ENCODE results near the gene CNOT1.

CNOT1 gene

GRCh38 chr16:58591083-58591482 is 38.5 kb downstream of the CNOT1 start (continued):
- no peak for TF ChIP-seq PATZ1 (CRISPR knock-in tag; IDR thresholded peaks at IDR 0.05; ENCODE audit: borderline replicate concordance)
- TF ChIP-seq, protein P1, sequence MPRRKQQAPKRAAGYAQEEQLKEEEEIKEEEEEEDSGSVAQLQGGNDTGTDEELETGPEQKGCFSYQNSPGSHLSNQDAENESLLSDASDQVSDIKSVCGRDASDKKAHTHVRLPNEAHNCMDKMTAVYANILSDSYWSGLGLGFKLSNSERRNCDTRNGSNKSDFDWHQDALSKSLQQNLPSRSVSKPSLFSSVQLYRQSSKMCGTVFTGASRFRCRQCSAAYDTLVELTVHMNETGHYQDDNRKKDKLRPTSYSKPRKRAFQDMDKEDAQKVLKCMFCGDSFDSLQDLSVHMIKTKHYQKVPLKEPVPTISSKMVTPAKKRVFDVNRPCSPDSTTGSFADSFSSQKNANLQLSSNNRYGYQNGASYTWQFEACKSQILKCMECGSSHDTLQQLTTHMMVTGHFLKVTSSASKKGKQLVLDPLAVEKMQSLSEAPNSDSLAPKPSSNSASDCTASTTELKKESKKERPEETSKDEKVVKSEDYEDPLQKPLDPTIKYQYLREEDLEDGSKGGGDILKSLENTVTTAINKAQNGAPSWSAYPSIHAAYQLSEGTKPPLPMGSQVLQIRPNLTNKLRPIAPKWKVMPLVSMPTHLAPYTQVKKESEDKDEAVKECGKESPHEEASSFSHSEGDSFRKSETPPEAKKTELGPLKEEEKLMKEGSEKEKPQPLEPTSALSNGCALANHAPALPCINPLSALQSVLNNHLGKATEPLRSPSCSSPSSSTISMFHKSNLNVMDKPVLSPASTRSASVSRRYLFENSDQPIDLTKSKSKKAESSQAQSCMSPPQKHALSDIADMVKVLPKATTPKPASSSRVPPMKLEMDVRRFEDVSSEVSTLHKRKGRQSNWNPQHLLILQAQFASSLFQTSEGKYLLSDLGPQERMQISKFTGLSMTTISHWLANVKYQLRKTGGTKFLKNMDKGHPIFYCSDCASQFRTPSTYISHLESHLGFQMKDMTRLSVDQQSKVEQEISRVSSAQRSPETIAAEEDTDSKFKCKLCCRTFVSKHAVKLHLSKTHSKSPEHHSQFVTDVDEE (CRISPR knock-in tag; IDR thresholded peaks at IDR 0.05) = no peak

GRCh38 chr16:58589326-58589905 is 40.2 kb downstream of the CNOT1 start:
- no peak for ATAC-seq
- no peak for TF ChIP-seq ZFP30 (CRISPR knock-in tag; IDR thresholded peaks at IDR 0.05)
- TF ChIP-seq CREB5 (CRISPR knock-in tag; IDR thresholded peaks at IDR 0.05; ENCODE audit: low read depth) = no peak

DNA sequence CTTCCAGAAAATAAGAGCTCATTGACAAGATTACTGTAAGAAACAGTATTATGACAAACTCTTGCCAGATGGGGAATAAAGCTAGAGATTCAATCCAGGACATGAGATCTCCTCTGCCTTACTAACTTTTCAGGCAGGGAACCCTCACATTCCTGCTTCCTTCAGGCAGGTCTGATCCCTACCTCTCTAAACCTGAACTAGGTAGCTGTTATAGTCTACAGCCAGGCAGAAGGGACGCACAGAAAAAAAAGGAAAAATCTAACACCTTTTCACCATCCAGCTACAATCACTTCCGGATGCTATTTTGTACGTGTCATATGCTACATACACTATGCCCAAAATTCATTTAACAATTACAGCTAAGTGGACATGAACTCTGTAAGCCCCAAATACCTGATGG is 41.2 kb downstream of the CNOT1 start:
- TF ChIP-seq ISL1 (CRISPR knock-in tag; IDR thresholded peaks at IDR 0.05) (no peak), ZNF565 (CRISPR knock-in tag; conservative IDR thresholded peaks at IDR 0.05; ENCODE audit: low read depth) (no peak), RARB (CRISPR knock-in tag; IDR thresholded peaks at IDR 0.05) (no peak)
- ATAC-seq = no peak

- no peak for ATAC-seq
- no peak for TF ChIP-seq SNAI2 (CRISPR knock-in tag; IDR thresholded peaks at IDR 0.05)
- TF ChIP-seq, protein P2, sequence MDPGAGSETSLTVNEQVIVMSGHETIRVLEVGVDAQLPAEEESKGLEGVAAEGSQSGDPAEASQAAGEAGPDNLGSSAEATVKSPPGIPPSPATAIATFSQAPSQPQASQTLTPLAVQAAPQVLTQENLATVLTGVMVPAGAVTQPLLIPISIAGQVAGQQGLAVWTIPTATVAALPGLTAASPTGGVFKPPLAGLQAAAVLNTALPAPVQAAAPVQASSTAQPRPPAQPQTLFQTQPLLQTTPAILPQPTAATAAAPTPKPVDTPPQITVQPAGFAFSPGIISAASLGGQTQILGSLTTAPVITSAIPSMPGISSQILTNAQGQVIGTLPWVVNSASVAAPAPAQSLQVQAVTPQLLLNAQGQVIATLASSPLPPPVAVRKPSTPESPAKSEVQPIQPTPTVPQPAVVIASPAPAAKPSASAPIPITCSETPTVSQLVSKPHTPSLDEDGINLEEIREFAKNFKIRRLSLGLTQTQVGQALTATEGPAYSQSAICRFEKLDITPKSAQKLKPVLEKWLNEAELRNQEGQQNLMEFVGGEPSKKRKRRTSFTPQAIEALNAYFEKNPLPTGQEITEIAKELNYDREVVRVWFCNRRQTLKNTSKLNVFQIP (CRISPR knock-in tag; IDR thresholded peaks at IDR 0.05; ENCODE audit: borderline replicate concordance, low read depth) = no peak
- no peak for TF ChIP-seq BACH2 (CRISPR knock-in tag; IDR thresholded peaks at IDR 0.05; ENCODE audit: borderline replicate concordance)
- TF ChIP-seq CSRNP3 (CRISPR knock-in tag; IDR thresholded peaks at IDR 0.05) = no peak
- TF ChIP-seq GLIS3 (CRISPR knock-in tag; IDR thresholded peaks at IDR 0.05) = no peak
- no peak for TF ChIP-seq ZFP3 (CRISPR knock-in tag; IDR thresholded peaks at IDR 0.05)
- no peak for TF ChIP-seq ZFP30 (CRISPR knock-in tag; IDR thresholded peaks at IDR 0.05)
- no peak for TF ChIP-seq RARB (CRISPR knock-in tag; IDR thresholded peaks at IDR 0.05)
- TF ChIP-seq ISL1 (CRISPR knock-in tag; IDR thresholded peaks at IDR 0.05) = no peak
- no peak for TF ChIP-seq OSR1 (CRISPR knock-in tag; IDR thresholded peaks at IDR 0.05)
- TF ChIP-seq ZNF565 (CRISPR knock-in tag; conservative IDR thresholded peaks at IDR 0.05; ENCODE audit: low read depth) = no peak
- no peak for TF ChIP-seq TCF4 (CRISPR knock-in tag; IDR thresholded peaks at IDR 0.05; ENCODE audit: borderline replicate concordance)
- no peak for TF ChIP-seq ESRRG (CRISPR knock-in tag; IDR thresholded peaks at IDR 0.05)
Observed at GRCh38 chr16:58586340-58587030, 43.1 kb downstream of the CNOT1 start.
